HFF-Myc (cell line): Measurements from ENCODE around the gene PRPF6.

Source experiments
- DNase-seq: peaks from one replicate; pipeline ENCODE4 v3.0.0-alpha.2; 2011; ENCODE audit warnings: low read depth; ENCODE audit errors: extremely low read depth
- H3K4me3 ChIP-seq: replicated peaks from 2 replicates; pipeline ENCODE4 v1.5.1; 2011; ENCODE audit warnings: low read depth, mild to moderate bottlenecking, control low read depth, low read length
- TF ChIP-seq, protein P1 (sequence below): IDR thresholded peaks from 2 replicates; pipeline ENCODE4 v1.5.1; 2012; ENCODE audit warnings: mild to moderate bottlenecking, low read depth, low read length, control low read depth; ENCODE audit errors: missing control alignments

Gene PRPF6

DNA sequence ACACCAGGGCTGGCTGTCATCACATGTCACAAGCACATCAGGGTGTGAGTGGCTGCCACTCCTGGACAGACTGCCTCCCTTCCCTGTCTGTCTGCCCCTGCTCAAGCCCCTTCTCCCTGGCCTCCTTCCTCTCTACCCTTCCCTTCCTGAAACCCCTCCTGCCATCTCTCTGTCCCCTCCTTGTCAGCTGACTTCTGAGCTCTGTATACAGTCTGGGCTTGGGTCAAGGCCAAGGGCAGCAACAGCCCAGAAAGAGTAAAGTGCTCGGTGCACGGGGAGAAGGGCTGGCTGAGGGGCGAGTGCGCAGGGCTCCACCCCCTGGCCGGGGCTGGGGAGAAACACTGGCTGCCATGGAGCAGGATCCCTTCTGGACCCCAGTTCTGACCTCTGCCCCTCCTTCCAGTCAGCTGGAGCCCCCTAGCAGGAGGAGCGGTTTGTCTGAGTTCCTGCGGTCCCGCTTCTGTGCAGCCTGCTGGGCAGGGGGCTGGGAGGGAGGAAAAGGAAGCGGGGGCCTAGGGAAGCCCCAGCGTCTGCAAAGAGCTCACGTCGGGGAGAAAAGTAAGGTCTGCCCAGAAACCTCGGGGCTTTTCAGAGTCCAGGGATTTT lies 101.3 kb downstream of the PRPF6 start:
- H3K4me3 ChIP-seq, result no peak overlapping the region
- DNase-seq, result no peak
- TF ChIP-seq, protein P1, sequence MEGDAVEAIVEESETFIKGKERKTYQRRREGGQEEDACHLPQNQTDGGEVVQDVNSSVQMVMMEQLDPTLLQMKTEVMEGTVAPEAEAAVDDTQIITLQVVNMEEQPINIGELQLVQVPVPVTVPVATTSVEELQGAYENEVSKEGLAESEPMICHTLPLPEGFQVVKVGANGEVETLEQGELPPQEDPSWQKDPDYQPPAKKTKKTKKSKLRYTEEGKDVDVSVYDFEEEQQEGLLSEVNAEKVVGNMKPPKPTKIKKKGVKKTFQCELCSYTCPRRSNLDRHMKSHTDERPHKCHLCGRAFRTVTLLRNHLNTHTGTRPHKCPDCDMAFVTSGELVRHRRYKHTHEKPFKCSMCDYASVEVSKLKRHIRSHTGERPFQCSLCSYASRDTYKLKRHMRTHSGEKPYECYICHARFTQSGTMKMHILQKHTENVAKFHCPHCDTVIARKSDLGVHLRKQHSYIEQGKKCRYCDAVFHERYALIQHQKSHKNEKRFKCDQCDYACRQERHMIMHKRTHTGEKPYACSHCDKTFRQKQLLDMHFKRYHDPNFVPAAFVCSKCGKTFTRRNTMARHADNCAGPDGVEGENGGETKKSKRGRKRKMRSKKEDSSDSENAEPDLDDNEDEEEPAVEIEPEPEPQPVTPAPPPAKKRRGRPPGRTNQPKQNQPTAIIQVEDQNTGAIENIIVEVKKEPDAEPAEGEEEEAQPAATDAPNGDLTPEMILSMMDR, result no peak
